Mesenchymal stem cell (in vitro differentiated cells and primary cell): Measurements from ENCODE around the gene HEATR5A.
"Not testable (repeated sequence)": the region's sequence is repeated elsewhere in the genome, so short reads cannot be mapped to it uniquely, and the experiment has no call there.

Experiments used
- DNase-seq: peaks from one replicate; pipeline ENCODE4 v3.0.0-alpha.2; 2013
- H2AFZ ChIP-seq: one replicate; pipeline ENCODE4 v1.6.1; 2013; ENCODE audit warnings: low read depth, mild to moderate bottlenecking, control low read depth, inconsistent platforms, low read length, moderate library complexity
- H2AK5ac ChIP-seq: 2 replicates; pipeline ENCODE4 v1.6.1; 2013; ENCODE audit warnings: low read length, moderate library complexity, mild to moderate bottlenecking, inconsistent platforms; ENCODE audit not compliant: severe bottlenecking
- H2BK120ac ChIP-seq: one replicate; pipeline ENCODE4 v1.6.1; 2013; ENCODE audit warnings: low read depth, mild to moderate bottlenecking, inconsistent platforms, low read length, moderate library complexity
- H2BK12ac ChIP-seq, 2 experiments: one replicate each; pipeline ENCODE4 v1.6.1; 2013; ENCODE audit warnings: inconsistent platforms in 2 of 2, low read length in 2 of 2, mild to moderate bottlenecking in 2 of 2, moderate library complexity in 2 of 2, control low read depth in 1 of 2
- H2BK15ac ChIP-seq: one replicate; pipeline ENCODE4 v1.6.1; 2013; ENCODE audit warnings: mild to moderate bottlenecking, low read depth, inconsistent platforms; ENCODE audit not compliant: poor library complexity, severe bottlenecking
- H2BK5ac ChIP-seq: 2 replicates; pipeline ENCODE4 v1.6.1; 2013; ENCODE audit warnings: low read depth, mild to moderate bottlenecking, low read length, control low read depth, inconsistent platforms; ENCODE audit not compliant: poor library complexity, severe bottlenecking
- H3K14ac ChIP-seq, 2 experiments: one replicate each; pipeline ENCODE4 v1.6.1; 2013; ENCODE audit warnings: inconsistent platforms in 2 of 2, low read length in 2 of 2, control low read depth in 1 of 2, mild to moderate bottlenecking in 1 of 2, moderate library complexity in 1 of 2
- H3K18ac ChIP-seq, 2 experiments: one replicate each; pipeline ENCODE4 v1.6.1; 2013; ENCODE audit warnings: inconsistent platforms in 2 of 2, low read length in 2 of 2, control low read depth in 1 of 2, low read depth in 1 of 2, mild to moderate bottlenecking in 1 of 2
- H3K23ac ChIP-seq, 2 experiments: one replicate each; pipeline ENCODE4 v1.6.1; 2013; ENCODE audit warnings: inconsistent platforms in 2 of 2, low read length in 2 of 2, mild to moderate bottlenecking in 2 of 2, moderate library complexity in 2 of 2, control low read depth in 1 of 2
- H3K27ac ChIP-seq: 2 replicates; pipeline ENCODE4 v1.5.1; 2013; ENCODE audit warnings: mild to moderate bottlenecking, moderate library complexity, low read length, control low read depth, inconsistent platforms; ENCODE audit not compliant: poor library complexity, severe bottlenecking
- H3K27me3 ChIP-seq, 2 experiments: 2 replicates each; pipeline versions ENCODE4 v1.6.1 to v1.7.0; 2013; ENCODE audit warnings: low read length in 2 of 2, mild to moderate bottlenecking in 2 of 2, moderate library complexity in 2 of 2, control low read depth in 1 of 2, inconsistent platforms in 1 of 2; ENCODE audit not compliant: control insufficient read depth in 1 of 2, insufficient read depth in 1 of 2
- H3K36me3 ChIP-seq, 2 experiments: 2 replicates each; pipeline versions ENCODE4 v1.6.1 to v1.7.0; 2013; ENCODE audit warnings: low read length in 2 of 2, control low read depth in 1 of 2, inconsistent platforms in 1 of 2, low read depth in 1 of 2, mild to moderate bottlenecking in 1 of 2; ENCODE audit not compliant: insufficient read depth in 2 of 2, control insufficient read depth in 1 of 2
- H3K4ac ChIP-seq, 2 experiments: one replicate each; pipeline ENCODE4 v1.6.1; 2013; ENCODE audit warnings: inconsistent platforms in 2 of 2, low read length in 2 of 2, mild to moderate bottlenecking in 2 of 2, moderate library complexity in 2 of 2, control low read depth in 1 of 2, low read depth in 1 of 2
- H3K4me1 ChIP-seq: 2 replicates; pipeline ENCODE4 v1.6.1; 2013; ENCODE audit warnings: low read depth, low read length, control low read depth; ENCODE audit not compliant: control insufficient read depth, insufficient read depth
- H3K4me2 ChIP-seq: 2 replicates; pipeline ENCODE4 v1.6.1; 2013; ENCODE audit warnings: low read length, mild to moderate bottlenecking, inconsistent platforms; ENCODE audit not compliant: poor library complexity, severe bottlenecking
- H3K4me3 ChIP-seq, 2 experiments: 2 replicates each; pipeline versions ENCODE4 v1.5.1 to v1.7.0; 2013; ENCODE audit warnings: low read length in 2 of 2, mild to moderate bottlenecking in 2 of 2, control low read depth in 1 of 2, low read depth in 1 of 2; ENCODE audit not compliant: insufficient read depth in 1 of 2
- H3K79me1 ChIP-seq: replicated peaks from 2 replicates; pipeline ENCODE4 v1.6.1; 2013; ENCODE audit warnings: mild to moderate bottlenecking, control low read depth, low read length, inconsistent platforms; ENCODE audit not compliant: poor library complexity, severe bottlenecking
- H3K9ac ChIP-seq: 2 replicates; pipeline ENCODE4 v1.7.0; 2013; ENCODE audit warnings: mild to moderate bottlenecking, low read length, moderate library complexity
- H3K9me3 ChIP-seq: 2 replicates; pipeline ENCODE4 v1.7.0; 2013; ENCODE audit warnings: mild to moderate bottlenecking, low read length; ENCODE audit not compliant: control insufficient read depth
- H4K8ac ChIP-seq: one replicate; pipeline ENCODE4 v1.6.1; 2013; ENCODE audit warnings: inconsistent platforms, mild to moderate bottlenecking, low read length, moderate library complexity
- H4K91ac ChIP-seq: one replicate; pipeline ENCODE4 v1.6.1; 2013; ENCODE audit warnings: mild to moderate bottlenecking, low read length, inconsistent platforms
- WGBS: methylation state at CpG from one replicate; pipeline ENCODE4 v1.1.7; 2013; ENCODE audit warnings: mixed read lengths; 5-methylcytosine and 5-hydroxymethylcytosine counted together

The HEATR5A gene

DNA sequence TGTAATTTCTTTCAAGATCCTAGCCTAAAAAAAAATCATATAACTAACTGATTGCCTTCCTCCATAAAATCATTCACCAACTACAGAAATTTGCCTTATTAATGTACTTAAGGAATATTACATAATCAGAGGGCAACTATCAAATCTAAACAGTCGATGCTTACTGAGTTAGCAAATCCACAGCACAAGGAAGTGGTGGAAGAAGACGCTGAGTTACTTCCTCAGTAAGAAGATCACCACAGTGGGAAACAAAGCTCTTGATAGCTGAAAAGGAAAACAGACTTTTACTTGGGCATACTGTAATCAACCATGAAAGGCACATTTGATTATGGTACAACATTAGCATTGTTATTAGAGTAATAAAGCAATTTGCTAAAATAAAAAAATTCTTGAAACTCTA, 48.7 kb downstream of the HEATR5A start:
- Histone ChIP-seq H2BK12ac (no peak overlapping the region), H2AFZ (no peak overlapping the region), H3K79me1 (peaks cover 1% of the 10 kb centered on the region), H3K18ac (no peak overlapping the region), H3K23ac (no peak overlapping the region), H3K27ac (no peak overlapping the region), H3K4me2 (no peak overlapping the region), H2BK5ac (no peak overlapping the region), H2AK5ac (no peak overlapping the region), H3K9me3 (no peaks in the 10 kb centered on the region), H2BK120ac (no peak overlapping the region), H4K8ac (no peak overlapping the region), H3K4me1 (no peaks in the 10 kb centered on the region), H3K4me3 (no peak overlapping the region), H2BK15ac (no peak overlapping the region), H3K9ac (no peak overlapping the region), H4K91ac (no peak overlapping the region), H3K36me3 (peaks cover 13 to 80% of the 10 kb centered on the region in 2 experiments), H3K14ac (no peak overlapping the region), H3K4ac (no peak overlapping the region), H3K27me3 (no peaks in the 10 kb centered on the region)
- 95% methylated on average over 2 of the region's 2 CpGs for WGBS
- no peak for DNase-seq

DNA sequence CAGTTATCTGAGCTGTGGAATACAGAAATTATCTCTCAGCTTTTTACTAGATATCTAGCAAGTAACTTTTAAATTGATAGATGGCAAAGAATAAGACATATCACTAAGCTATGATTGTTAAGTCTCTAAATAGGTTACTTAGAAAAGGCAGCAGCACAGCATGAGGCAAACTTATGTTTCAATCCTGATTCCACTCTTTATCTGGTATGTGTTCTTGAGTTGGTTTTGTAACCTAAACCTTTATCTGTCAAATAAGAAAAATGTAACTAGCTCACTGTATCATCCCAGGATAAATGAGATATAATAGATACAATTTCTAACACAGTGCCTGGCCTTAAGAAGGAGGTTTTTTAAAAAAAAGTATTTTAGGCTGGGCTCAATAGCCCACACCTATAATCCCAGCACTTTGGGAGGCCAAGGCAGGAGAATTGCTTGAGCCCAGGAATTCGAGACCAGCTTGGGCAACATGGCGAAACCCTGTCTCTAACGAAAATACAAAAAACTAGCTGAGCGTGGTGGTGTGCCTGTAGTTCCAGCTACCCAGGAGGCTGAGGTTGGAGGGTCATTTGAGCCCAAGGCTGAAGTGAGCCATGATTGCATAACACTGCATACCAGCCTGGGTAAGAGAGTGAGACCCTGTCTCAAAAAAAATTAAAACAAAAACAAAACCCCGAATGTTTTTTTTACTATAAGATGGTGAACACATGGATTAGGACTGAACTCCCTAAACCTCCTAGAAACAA, 56.8 kb downstream of the HEATR5A start:
- H3K4me2 ChIP-seq = no peak overlapping the region
- no peak overlapping the region for H2BK15ac ChIP-seq
- H3K27me3 ChIP-seq = no peaks in the 10 kb centered on the region
- H3K27ac ChIP-seq = no peak overlapping the region
- no peaks in the 10 kb centered on the region for H3K79me1 ChIP-seq
- no peak overlapping the region for H3K18ac ChIP-seq
- no peak overlapping the region for H3K23ac ChIP-seq
- WGBS = 98% methylated on average over 4 of the region's 5 CpGs
- no peak overlapping the region for H3K4ac ChIP-seq
- H3K14ac ChIP-seq = no peak overlapping the region
- H2AK5ac ChIP-seq = no peak overlapping the region
- no peak overlapping the region for H2BK120ac ChIP-seq
- H3K9ac ChIP-seq = no peak overlapping the region
- DNase-seq = no peak
- peaks cover 9 to 53% of the 10 kb centered on the region in 2 experiments for H3K36me3 ChIP-seq
- H3K4me1 ChIP-seq = peaks cover 2% of the 10 kb centered on the region
- H3K9me3 ChIP-seq = no peaks in the 10 kb centered on the region
- no peak overlapping the region for H2BK12ac ChIP-seq
- H2BK5ac ChIP-seq = no peak overlapping the region
- no peak overlapping the region for H2AFZ ChIP-seq
- no peak overlapping the region for H4K91ac ChIP-seq
- no peak overlapping the region for H4K8ac ChIP-seq
- no peak overlapping the region for H3K4me3 ChIP-seq

- Histone ChIP-seq H3K36me3 (peaks cover 12 to 56% of the 10 kb centered on the region in 2 experiments), H3K4me1 (peaks cover 2% of the 10 kb centered on the region), H2BK120ac (no peak overlapping the region), H3K14ac (no peak overlapping the region), H3K4ac (no peak overlapping the region), H3K27ac (no peak overlapping the region), H3K9me3 (no peaks in the 10 kb centered on the region), H3K79me1 (peaks cover 1% of the 10 kb centered on the region), H3K4me2 (no peak overlapping the region), H3K9ac (no peak overlapping the region), H3K4me3 (no peak overlapping the region), H4K8ac (no peak overlapping the region), H3K18ac (no peak overlapping the region), H2AK5ac (no peak overlapping the region), H4K91ac (no peak overlapping the region), H2BK12ac (no peak overlapping the region), H2AFZ (no peak overlapping the region), H3K23ac (no peak overlapping the region), H3K27me3 (no peaks in the 10 kb centered on the region), H2BK5ac (no peak overlapping the region), H2BK15ac (no peak overlapping the region)
- WGBS = 97% methylated on average over 3 of the region's 4 CpGs
- no peak for DNase-seq
Observed at GRCh38 chr14:31362746-31363145, 57.6 kb downstream of the HEATR5A start.

GRCh38 chr14:31361761-31362160, 58.6 kb downstream of the HEATR5A start:
- H3K36me3 ChIP-seq = peaks cover 13 to 61% of the 10 kb centered on the region in 2 experiments
- not testable (repeated sequence) for H2BK12ac ChIP-seq, H3K4me2 ChIP-seq, H4K8ac ChIP-seq, H3K14ac ChIP-seq, H3K79me1 ChIP-seq, H3K23ac ChIP-seq, H3K18ac ChIP-seq, H2AK5ac ChIP-seq, H2AFZ ChIP-seq, H2BK120ac ChIP-seq, DNase-seq, H3K4me1 ChIP-seq, H3K9me3 ChIP-seq, H4K91ac ChIP-seq, H3K4me3 ChIP-seq, H2BK5ac ChIP-seq, H2BK15ac ChIP-seq, H3K27me3 ChIP-seq, H3K27ac ChIP-seq, H3K4ac ChIP-seq
- H3K9ac ChIP-seq = peak overlapping the region; percentile 81
- 95% methylated on average over 4 of the region's 4 CpGs for WGBS
